IMR-90 (cell line): ENCODE results near the gene IP6K3. TPM values are rescaled to one million over a fixed set of nuclear protein-coding genes. Genes with fewer than 3 reads are reported as not detected.

ENCODE experiments used
- ATAC-seq: fragments of 200-7000 bp; cut with Tn5 transposase; 2 replicates; pipeline ENCODE4 v1.9.1; 2020; ENCODE audit warnings: low read depth, mild to moderate bottlenecking, moderate library complexity
- BruUV-seq: library from RNA; stranded (reverse); fragments of 400-500 nt; replicated peaks from 2 replicates; lab custom pipeline; 2021; lab: Mats Ljungman, UMichigan
- CTCF ChIA-PET: fragments of 300-600 bp; formaldehyde crosslinking; extraction: SDS; loops from one replicate; lab custom pipeline; 2021; ENCODE audit warnings: antibody characterized with exemption; lab: Yijun Ruan, JAX
- POLR2A ChIA-PET: fragments of 300-600 bp; sonication (Branson Sonifier 250); formaldehyde crosslinking; loops from one replicate; lab custom pipeline; 2022; ENCODE audit warnings: antibody characterized with exemption; ENCODE audit not compliant: unreplicated experiment; lab: Charles Lee
- DNase-seq: peaks from one replicate; pipeline ENCODE4 v3.0.0; 2013
- H2AFZ ChIP-seq: replicated peaks from 2 replicates; pipeline ENCODE3; 2013; ENCODE audit warnings: low read length, mild to moderate bottlenecking; ENCODE audit not compliant: poor library complexity
- H2AK5ac ChIP-seq: 2 replicates; pipeline ENCODE4 v1.6.1; 2013; ENCODE audit warnings: low read depth, low read length, inconsistent platforms
- H2AK9ac ChIP-seq: replicated peaks from 2 replicates; pipeline ENCODE3; 2013; ENCODE audit warnings: mild to moderate bottlenecking, low read depth, low read length, moderate library complexity; ENCODE audit not compliant: poor library complexity
- H2BK120ac ChIP-seq: 2 replicates; pipeline ENCODE4 v1.6.1; 2013; ENCODE audit warnings: low read depth, low read length, inconsistent platforms
- H2BK15ac ChIP-seq: 3 replicates; pipeline ENCODE4 v1.6.1; 2013; ENCODE audit warnings: low read depth, low read length, inconsistent platforms
- H2BK20ac ChIP-seq: 2 replicates; pipeline ENCODE4 v1.6.1; 2013; ENCODE audit warnings: low read depth, mild to moderate bottlenecking, inconsistent platforms, low read length, moderate library complexity
- H2BK5ac ChIP-seq: 2 replicates; pipeline ENCODE4 v1.6.1; 2013; ENCODE audit warnings: mild to moderate bottlenecking, low read depth, low read length, inconsistent platforms; ENCODE audit not compliant: poor library complexity, severe bottlenecking
- H3K14ac ChIP-seq: replicated peaks from 2 replicates; pipeline ENCODE4 v1.6.1; 2013; ENCODE audit warnings: low read depth, low read length, inconsistent platforms
- H3K18ac ChIP-seq: 2 replicates; pipeline ENCODE4 v1.6.1; 2013; ENCODE audit warnings: low read depth, low read length, control low read depth
- H3K23ac ChIP-seq: 2 replicates; pipeline ENCODE4 v1.6.1; 2013; ENCODE audit warnings: low read depth, low read length, inconsistent platforms
- H3K27ac ChIP-seq: 2 replicates; pipeline ENCODE4 v1.5.1; 2013; ENCODE audit warnings: mild to moderate bottlenecking, control low read depth, low read length; ENCODE audit not compliant: insufficient read depth
- H3K27me3 ChIP-seq: 2 replicates; pipeline ENCODE4 v1.6.1; 2013; ENCODE audit warnings: low read length; ENCODE audit not compliant: control insufficient read depth, insufficient read depth
- H3K36me3 ChIP-seq: 2 replicates; pipeline ENCODE4 v1.6.1; 2013; ENCODE audit warnings: low read length, mixed read lengths; ENCODE audit not compliant: control insufficient read depth, insufficient read depth
- H3K4ac ChIP-seq: 2 replicates; pipeline ENCODE4 v1.6.1; 2013; ENCODE audit warnings: low read depth, low read length, inconsistent platforms
- H3K4me1 ChIP-seq: 2 replicates; pipeline ENCODE4 v1.6.1; 2013; ENCODE audit warnings: low read length, mixed read lengths; ENCODE audit not compliant: control insufficient read depth, insufficient read depth
- H3K4me2 ChIP-seq: 2 replicates; pipeline ENCODE4 v1.6.1; 2013; ENCODE audit warnings: low read depth, mild to moderate bottlenecking, control low read depth, low read length, moderate library complexity
- H3K4me3 ChIP-seq: 2 replicates; pipeline ENCODE4 v1.5.1; 2013; ENCODE audit warnings: low read depth, mild to moderate bottlenecking, control low read depth, low read length, moderate library complexity; ENCODE audit not compliant: insufficient read depth
- H3K56ac ChIP-seq: 2 replicates; pipeline ENCODE4 v1.6.1; 2013; ENCODE audit warnings: low read length, inconsistent platforms; ENCODE audit not compliant: insufficient read depth; ENCODE audit errors: extremely low read depth
- H3K79me1 ChIP-seq, 2 experiments: 2 replicates each; pipeline ENCODE4 v1.6.1; 2013; ENCODE audit warnings: low read length in 2 of 2, inconsistent platforms in 1 of 2, low read depth in 1 of 2
- H3K9ac ChIP-seq: 2 replicates; pipeline ENCODE4 v1.6.1; 2013; ENCODE audit warnings: low read depth, low read length, control low read depth
- H3K9me1 ChIP-seq: 2 replicates; pipeline ENCODE4 v1.6.1; 2013; ENCODE audit warnings: low read length, inconsistent platforms; ENCODE audit not compliant: insufficient read depth
- H3K9me3 ChIP-seq: 2 replicates; pipeline ENCODE4 v1.6.1; 2013; ENCODE audit warnings: low read length; ENCODE audit not compliant: control insufficient read depth, insufficient read depth
- H4K20me1 ChIP-seq: 2 replicates; pipeline ENCODE4 v1.6.1; 2013; ENCODE audit warnings: low read length, inconsistent platforms; ENCODE audit not compliant: insufficient read depth
- H4K5ac ChIP-seq: 2 replicates; pipeline ENCODE4 v1.6.1; 2013; ENCODE audit warnings: mild to moderate bottlenecking, low read depth, low read length, control low read depth
- H4K8ac ChIP-seq, 2 experiments: 2 replicates each; pipeline ENCODE4 v1.6.1; 2013; ENCODE audit warnings: low read depth in 2 of 2, low read length in 2 of 2, control low read depth in 1 of 2, inconsistent platforms in 1 of 2
- H4K91ac ChIP-seq: 2 replicates; pipeline ENCODE4 v1.6.1; 2013; ENCODE audit warnings: low read depth, low read length, inconsistent platforms; ENCODE audit not compliant: insufficient read depth
- CHD1 ChIP-seq: IDR thresholded peaks from 2 replicates; pipeline ENCODE4 v1.6.1; 2012; ENCODE audit warnings: low read depth, low read length, improper control_type of control experiment
- ELK1 ChIP-seq: fragments of 150-350 bp; IDR thresholded peaks from 2 replicates; pipeline ENCODE4 v1.6.1; 2016; ENCODE audit warnings: low read depth, mild to moderate bottlenecking, low read length, moderate library complexity, borderline replicate concordance
- FOS ChIP-seq: fragments of 150-350 bp; IDR thresholded peaks from 2 replicates; pipeline ENCODE4 v1.6.1; 2016; ENCODE audit warnings: low read depth, low read length
- MAFK ChIP-seq: IDR thresholded peaks from 2 replicates; pipeline ENCODE4 v1.6.1; 2012; ENCODE audit warnings: low read depth, low read length, improper control_type of control experiment
- MXI1 ChIP-seq: IDR thresholded peaks from 2 replicates; pipeline ENCODE4 v1.6.1; 2012; ENCODE audit warnings: low read depth, mild to moderate bottlenecking, low read length, moderate library complexity, borderline replicate concordance
- NFE2L2 ChIP-seq: fragments of 150-350 bp; IDR thresholded peaks from 2 replicates; pipeline ENCODE4 v1.6.1; 2016; ENCODE audit warnings: low read depth, mild to moderate bottlenecking, low read length
- POLR2A ChIP-seq: IDR thresholded peaks from 2 replicates; pipeline ENCODE4 v1.6.1; 2012; ENCODE audit warnings: mild to moderate bottlenecking, low read depth, low read length
- RAD21 ChIP-seq: IDR thresholded peaks from 2 replicates; pipeline ENCODE4 v1.6.1; 2012; ENCODE audit warnings: low read length, improper control_type of control experiment
- USF2 ChIP-seq: fragments of 150-350 bp; IDR thresholded peaks from 2 replicates; pipeline ENCODE4 v1.6.1; 2017; ENCODE audit warnings: mild to moderate bottlenecking, antibody characterized with exemption, low read length, low read depth
- WGBS, 2 experiments: methylation state at CpG; one replicate each; pipeline versions ENCODE4 v1.1.5 to v1.1.7; 2013; ENCODE audit warnings: missing lambda C conversion rate in 2 of 2; ENCODE audit not compliant: insufficient read length in 1 of 2; ENCODE audit errors: extremely low coverage in 2 of 2; 5-methylcytosine and 5-hydroxymethylcytosine counted together
- dilution Hi-C: fragments of 300-500 bp; cut with HindIII; formaldehyde crosslinking; loops from one replicate; pipeline ENCODE4 v1.14.3; 2018; ENCODE audit warnings: low sequenced_read_pairs; ENCODE audit not compliant: unreplicated experiment
- in situ Hi-C: fragments of 300-500 bp; cut with MboI; formaldehyde crosslinking; loops from 3 replicates; pipeline ENCODE4 v1.14.3; 2019; ENCODE audit warnings: low sequenced_read_pairs, inconsistent platforms, mixed read lengths
- intact Hi-C: fragments of 100-400 bp; cut with micrococcal nuclease; formaldehyde crosslinking; loops from 2 replicates; pipeline ENCODE4 v1.10.0; 2022
- polyA plus RNA-seq, 3 experiments: library from polyadenylated mRNA; depleted of rRNA; stranded (reverse); fragments of >200 nt; gene quantifications; 2 replicates each; pipeline ENCODE4 v1.2.3, GENCODE V29; 2012; ENCODE audit warnings: low replicate concordance in 1 of 3
- total RNA-seq: library from RNA; depleted of rRNA; stranded (reverse); fragments of >200 nt; gene quantifications from 2 replicates; pipeline ENCODE4 v1.2.3, GENCODE V29; 2012
- TF ChIP-seq, protein P1 (sequence below): conservative IDR thresholded peaks from 2 replicates; pipeline ENCODE4 v1.5.1; 2012; ENCODE audit warnings: mild to moderate bottlenecking, low read depth, low read length, improper control_type of control experiment

IP6K3 gene
- total and polyA plus RNA-seq, 2 of the 4 experiments (the other 2 are of a cell fraction) = 0.18 to 0.51 TPM

DNA sequence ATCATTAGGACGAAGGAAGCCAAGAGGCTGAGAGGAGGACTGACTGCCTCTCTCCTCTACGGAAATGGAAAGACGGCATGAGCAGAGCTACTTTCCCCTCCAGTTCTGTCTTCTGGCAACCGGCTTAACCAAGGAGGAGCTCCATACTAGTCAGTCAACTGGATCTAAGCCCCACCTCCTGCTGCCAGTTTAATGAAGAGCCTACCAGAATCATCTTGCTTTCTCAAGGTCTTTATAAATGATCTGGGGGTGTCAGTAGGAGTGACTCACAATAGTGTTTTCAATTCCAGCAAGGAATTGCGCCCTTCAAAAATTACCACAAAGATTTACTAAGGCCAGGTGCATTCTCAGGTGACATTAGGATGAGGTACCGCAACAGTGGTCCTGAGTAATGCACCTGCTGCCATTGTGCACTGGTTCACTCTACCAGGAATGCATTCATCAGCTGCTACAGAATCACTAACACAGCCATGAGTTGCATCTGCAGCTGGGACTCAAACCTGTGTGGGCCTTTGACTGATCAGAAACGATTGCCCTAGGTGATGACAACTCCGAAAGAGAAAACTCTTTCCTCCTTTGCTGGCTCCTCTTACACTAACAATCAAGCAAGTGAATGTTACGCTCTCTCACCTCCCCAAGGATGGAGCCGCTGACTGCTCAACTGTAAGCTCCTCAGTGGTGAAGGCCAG is 38.0 kb downstream of the IP6K3 start:
- H3K27me3 ChIP-seq = no peaks in the 10 kb centered on the region
- no peak overlapping the region for H3K23ac ChIP-seq
- peaks cover 17 to 47% of the 10 kb centered on the region in 2 experiments for H3K79me1 ChIP-seq
- H3K4me2 ChIP-seq = no peak overlapping the region
- no peak overlapping the region for H4K5ac ChIP-seq
- no peak overlapping the region for H2BK20ac ChIP-seq
- no peak overlapping the region for H3K56ac ChIP-seq
- no peak overlapping the region for H2AK9ac ChIP-seq
- in situ Hi-C loops = loop anchor here (10.0 kb wide), 1 partner anchor 254 kb away; the partner anchor contains the start of gene ZBTB9
- H4K91ac ChIP-seq = no peak overlapping the region
- no peaks in the 10 kb centered on the region for H3K9me3 ChIP-seq
- dilution Hi-C loops = no loop called here
- H3K9ac ChIP-seq = no peak overlapping the region
- BruUV-seq = no TSS peak
- no peak for ATAC-seq
- DNase-seq = no peak
- ChIA-PET POLR2A (no interaction called here), CTCF (no interaction called here)
- no peak overlapping the region for H3K14ac ChIP-seq
- no peak overlapping the region for H3K27ac ChIP-seq
- no peak overlapping the region for H3K4ac ChIP-seq
- peaks cover 9% of the 10 kb centered on the region for H3K36me3 ChIP-seq
- WGBS, 2 experiments = 85% methylated on average over 4 of the region's 10 CpGs; no CpG with 5 or more reads in 1 of the 2 experiments
- H4K8ac ChIP-seq = no peak overlapping the region
- no peak overlapping the region for H3K18ac ChIP-seq
- no peak for TF ChIP-seq POLR2A
- no peak for TF ChIP-seq FOS
- no peak for TF ChIP-seq MXI1
- TF ChIP-seq CHD1 = no peak
- no peak for TF ChIP-seq USF2
- no peak for TF ChIP-seq RAD21
- TF ChIP-seq NFE2L2 = no peak
- no peak for TF ChIP-seq ELK1
- TF ChIP-seq, protein P1, sequence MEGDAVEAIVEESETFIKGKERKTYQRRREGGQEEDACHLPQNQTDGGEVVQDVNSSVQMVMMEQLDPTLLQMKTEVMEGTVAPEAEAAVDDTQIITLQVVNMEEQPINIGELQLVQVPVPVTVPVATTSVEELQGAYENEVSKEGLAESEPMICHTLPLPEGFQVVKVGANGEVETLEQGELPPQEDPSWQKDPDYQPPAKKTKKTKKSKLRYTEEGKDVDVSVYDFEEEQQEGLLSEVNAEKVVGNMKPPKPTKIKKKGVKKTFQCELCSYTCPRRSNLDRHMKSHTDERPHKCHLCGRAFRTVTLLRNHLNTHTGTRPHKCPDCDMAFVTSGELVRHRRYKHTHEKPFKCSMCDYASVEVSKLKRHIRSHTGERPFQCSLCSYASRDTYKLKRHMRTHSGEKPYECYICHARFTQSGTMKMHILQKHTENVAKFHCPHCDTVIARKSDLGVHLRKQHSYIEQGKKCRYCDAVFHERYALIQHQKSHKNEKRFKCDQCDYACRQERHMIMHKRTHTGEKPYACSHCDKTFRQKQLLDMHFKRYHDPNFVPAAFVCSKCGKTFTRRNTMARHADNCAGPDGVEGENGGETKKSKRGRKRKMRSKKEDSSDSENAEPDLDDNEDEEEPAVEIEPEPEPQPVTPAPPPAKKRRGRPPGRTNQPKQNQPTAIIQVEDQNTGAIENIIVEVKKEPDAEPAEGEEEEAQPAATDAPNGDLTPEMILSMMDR = no peak
- no peak for TF ChIP-seq MAFK
- H2BK15ac ChIP-seq = no peak overlapping the region
- H3K4me1 ChIP-seq = peaks cover 7% of the 10 kb centered on the region
- no peak overlapping the region for H2BK5ac ChIP-seq
- no peak overlapping the region for H2AFZ ChIP-seq
- H3K9me1 ChIP-seq = peaks cover 15% of the 10 kb centered on the region
- no peak overlapping the region for H2BK120ac ChIP-seq
- intact Hi-C loops = no loop called here
- no peak overlapping the region for H3K4me3 ChIP-seq
- H2AK5ac ChIP-seq = no peak overlapping the region
- H4K20me1 ChIP-seq = no peaks in the 10 kb centered on the region
